ENCODE results near the gene SEPHS2.

SEPHS2 gene

GRCh38 chr16:30416624-30417528, 28.8 kb downstream of the SEPHS2 start:
- peak overlapping the region; percentile 52 for H3K4me3 ChIP-seq (replicated peaks; ENCODE audit: insufficient read depth, low read length)
- H3K27ac ChIP-seq (replicated peaks) = no peak overlapping the region
- no peak for DNase-seq (ENCODE audit: low read depth in 1 of 2, low spot score in 1 of 2)
- TF ChIP-seq CTCF (IDR thresholded peaks at IDR 0.05; ENCODE audit: insufficient read depth, low read length) (no peak), GABPA (IDR thresholded peaks at IDR 0.05; ENCODE audit: low read depth) (no peak), SPI1 (IDR thresholded peaks at IDR 0.05; ENCODE audit: borderline replicate concordance, low read depth) (no peak), REST (IDR thresholded peaks at IDR 0.05; ENCODE audit: insufficient replicate concordance, low read depth) (no peak), POLR2AphosphoS5 (IDR thresholded peaks at IDR 0.05; ENCODE audit: low read depth) (no peak)
- H3K27me3 ChIP-seq (ENCODE audit: insufficient read depth, poor library complexity, severe bottlenecking) = no peaks in the 10 kb centered on the region

DNA sequence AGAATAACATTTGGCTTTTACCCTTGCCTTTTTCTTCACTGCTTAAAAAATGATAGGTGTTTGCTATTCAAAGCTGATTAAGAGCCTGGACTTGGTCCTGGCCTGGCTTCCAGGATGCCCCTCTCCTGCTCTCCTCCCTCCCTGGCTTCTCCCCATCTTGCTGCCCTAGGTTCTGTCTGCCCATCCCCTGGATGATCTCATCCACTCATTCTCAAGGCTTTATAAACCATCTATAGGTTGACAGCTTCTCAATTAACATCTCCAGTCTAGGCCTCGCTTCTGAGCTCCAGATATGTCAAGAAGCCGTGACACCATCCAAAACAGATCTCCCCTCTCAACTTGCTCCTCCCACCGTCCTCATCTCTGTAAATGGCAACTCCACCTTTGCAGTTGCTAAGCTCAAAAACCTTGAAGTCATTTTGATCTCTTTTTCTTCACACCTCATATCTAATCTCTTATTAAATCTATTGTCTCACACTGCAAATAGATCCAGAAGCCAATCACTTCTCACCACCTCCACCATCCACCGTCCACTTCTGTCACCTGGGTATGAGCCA, 29.5 kb downstream of the SEPHS2 start:
- Histone ChIP-seq H3K27ac (replicated peaks) (no peak overlapping the region), H3K27me3 (ENCODE audit: insufficient read depth, poor library complexity, severe bottlenecking) (no peaks in the 10 kb centered on the region), H3K4me3 (replicated peaks; ENCODE audit: insufficient read depth, low read length) (no peak overlapping the region)
- no peak for DNase-seq (ENCODE audit: low read depth in 1 of 2, low spot score in 1 of 2)
- TF ChIP-seq GABPA (IDR thresholded peaks at IDR 0.05; ENCODE audit: low read depth) (no peak), CTCF (IDR thresholded peaks at IDR 0.05; ENCODE audit: insufficient read depth, low read length) (no peak), REST (IDR thresholded peaks at IDR 0.05; ENCODE audit: insufficient replicate concordance, low read depth) (no peak), POLR2AphosphoS5 (IDR thresholded peaks at IDR 0.05; ENCODE audit: low read depth) (no peak), SPI1 (IDR thresholded peaks at IDR 0.05; ENCODE audit: borderline replicate concordance, low read depth) (no peak)

DNA sequence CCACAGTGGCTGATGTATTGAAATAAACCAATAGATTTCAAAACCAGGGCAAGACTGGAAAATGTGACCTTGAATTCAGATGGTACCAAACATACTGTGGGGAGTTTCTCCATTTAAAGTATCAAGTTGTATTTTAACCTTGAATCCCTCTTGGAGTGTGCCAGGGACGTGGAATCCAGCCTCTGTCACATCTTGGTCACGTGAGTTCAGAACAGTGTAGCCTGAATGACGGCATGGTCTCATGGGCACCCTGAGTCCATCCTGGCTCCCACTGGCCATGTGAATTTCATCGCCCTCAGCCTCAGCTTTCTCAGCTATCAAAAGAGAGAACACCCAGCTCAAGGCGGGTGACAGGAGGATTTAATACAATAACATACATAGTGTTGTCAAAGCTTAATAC, 31.5 kb downstream of the SEPHS2 start:
- H3K27ac ChIP-seq (replicated peaks) = no peak overlapping the region
- H3K27me3 ChIP-seq (ENCODE audit: insufficient read depth, poor library complexity, severe bottlenecking) = no peaks in the 10 kb centered on the region
- TF ChIP-seq POLR2AphosphoS5 (IDR thresholded peaks at IDR 0.05; ENCODE audit: low read depth) (no peak), CTCF (IDR thresholded peaks at IDR 0.05; ENCODE audit: insufficient read depth, low read length) (no peak), GABPA (IDR thresholded peaks at IDR 0.05; ENCODE audit: low read depth) (no peak), REST (IDR thresholded peaks at IDR 0.05; ENCODE audit: insufficient replicate concordance, low read depth) (no peak), SPI1 (IDR thresholded peaks at IDR 0.05; ENCODE audit: borderline replicate concordance, low read depth) (no peak)
- no peak overlapping the region for H3K4me3 ChIP-seq (replicated peaks; ENCODE audit: insufficient read depth, low read length)
- DNase-seq (ENCODE audit: low read depth in 1 of 2, low spot score in 1 of 2) = no peak

All from HL-60 (cell line).